ENCODE data around the gene AMOTL1.
A peak's percentile ranks its signal among the peaks of the same experiment; 100 is the strongest.

AMOTL1 gene

GRCh38 chr11:94767291-94767690, 865 bp upstream of the AMOTL1 start:
- H3K9ac ChIP-seq, result no peak overlapping the region; the same call in 1 of the 2 replicates
- peaks cover 8% of the 10 kb centered on the region; the same call in 1 of the 2 replicates for H3K9me3 ChIP-seq
- no peaks in the 10 kb centered on the region for H3K27me3 ChIP-seq
- TF ChIP-seq Cebpa-rat (IDR thresholded peaks at IDR 0.05), result no peak
- peak overlapping the region; percentile 93; the same call in 1 of the 2 replicates for H3K27ac ChIP-seq
- peak overlapping the region; percentile 93 for H3K4me2 ChIP-seq
- peaks cover 27% of the 10 kb centered on the region for H4K20me1 ChIP-seq
- no peak overlapping the region; the same call in 1 of the 2 replicates for H3K4me3 ChIP-seq
- peaks cover 19% of the 10 kb centered on the region for H3K4me1 ChIP-seq
- peaks cover 3% of the 10 kb centered on the region; the same call in 1 of the 2 replicates for H3K36me3 ChIP-seq

- Histone ChIP-seq H3K4me1 (peaks cover 19% of the 10 kb centered on the region), H4K20me1 (peaks cover 43% of the 10 kb centered on the region), H3K27me3 (no peaks in the 10 kb centered on the region), H3K36me3 (peaks cover 9% of the 10 kb centered on the region; the same call in 1 of the 2 replicates), H3K4me3 (peak overlapping the region; percentile 86), H3K9me3 (peaks cover 12% of the 10 kb centered on the region; the same call in 1 of the 2 replicates), H3K9ac (peak overlapping the region; percentile 92), H3K4me2 (peak overlapping the region; percentile 93), H3K27ac (peak overlapping the region; percentile 93)
- TF ChIP-seq Cebpa-rat (IDR thresholded peaks at IDR 0.05), result no peak
Observed at GRCh38 chr11:94768602-94769541, 716 bp downstream of the AMOTL1 start.

GRCh38 chr11:94769880-94770279, 1.7 kb downstream of the AMOTL1 start:
- Histone ChIP-seq H3K9ac (peak overlapping the region; percentile 92), H3K4me2 (peak overlapping the region; percentile 93), H3K4me1 (peaks cover 19% of the 10 kb centered on the region), H4K20me1 (peaks cover 53% of the 10 kb centered on the region), H3K36me3 (peaks cover 9% of the 10 kb centered on the region; the same call in 1 of the 2 replicates), H3K27me3 (no peaks in the 10 kb centered on the region), H3K4me3 (peak overlapping the region; percentile 86), H3K9me3 (peaks cover 12% of the 10 kb centered on the region; the same call in 1 of the 2 replicates), H3K27ac (peak overlapping the region; percentile 93)
- TF ChIP-seq Cebpa-rat (IDR thresholded peaks at IDR 0.05), result no peak

GRCh38 chr11:94770563-94771120, 2.5 kb downstream of the AMOTL1 start:
- Histone ChIP-seq H3K4me3 (peak overlapping the region; percentile 86), H3K27me3 (no peaks in the 10 kb centered on the region), H4K20me1 (peaks cover 61% of the 10 kb centered on the region), H3K9ac (peak overlapping the region; percentile 92; the same call in 1 of the 2 replicates), H3K4me1 (peaks cover 21% of the 10 kb centered on the region), H3K27ac (no peak overlapping the region), H3K4me2 (peak overlapping the region; percentile 93), H3K9me3 (peaks cover 12% of the 10 kb centered on the region; the same call in 1 of the 2 replicates), H3K36me3 (peaks cover 9% of the 10 kb centered on the region; the same call in 1 of the 2 replicates)
- no peak for TF ChIP-seq Cebpa-rat (IDR thresholded peaks at IDR 0.05)

- H3K4me1 ChIP-seq, result peaks cover 28% of the 10 kb centered on the region
- H3K4me2 ChIP-seq, result peak overlapping the region; percentile 25; the same call in 1 of the 2 replicates
- TF ChIP-seq Cebpa-rat (IDR thresholded peaks at IDR 0.05), result no peak
- H3K4me3 ChIP-seq, result no peak overlapping the region
- H3K27ac ChIP-seq, result no peak overlapping the region
- peaks cover 12% of the 10 kb centered on the region; the same call in 1 of the 2 replicates for H3K9me3 ChIP-seq
- no peaks in the 10 kb centered on the region for H3K27me3 ChIP-seq
- H3K9ac ChIP-seq, result no peak overlapping the region
- H3K36me3 ChIP-seq, result peaks cover 9% of the 10 kb centered on the region; the same call in 1 of the 2 replicates
- H4K20me1 ChIP-seq, result peaks cover 68% of the 10 kb centered on the region
Observed at GRCh38 chr11:94771390-94771789, 3.2 kb downstream of the AMOTL1 start.

GRCh38 chr11:94771951-94772350, 3.8 kb downstream of the AMOTL1 start:
- no peak for TF ChIP-seq Cebpa-rat (IDR thresholded peaks at IDR 0.05)
- peaks cover 33% of the 10 kb centered on the region for H3K4me1 ChIP-seq
- H4K20me1 ChIP-seq, result peaks cover 74% of the 10 kb centered on the region
- H3K27ac ChIP-seq, result no peak overlapping the region
- H3K9me3 ChIP-seq, result peaks cover 12% of the 10 kb centered on the region; the same call in 1 of the 2 replicates
- peaks cover 9% of the 10 kb centered on the region; the same call in 1 of the 2 replicates for H3K36me3 ChIP-seq
- H3K4me2 ChIP-seq, result no peak overlapping the region
- no peaks in the 10 kb centered on the region for H3K27me3 ChIP-seq
- no peak overlapping the region for H3K9ac ChIP-seq
- H3K4me3 ChIP-seq, result no peak overlapping the region

- Histone ChIP-seq H3K4me3 (no peak overlapping the region), H3K27me3 (no peaks in the 10 kb centered on the region), H3K4me2 (no peak overlapping the region), H3K9ac (no peak overlapping the region), H3K9me3 (peaks cover 12% of the 10 kb centered on the region; the same call in 1 of the 2 replicates), H3K36me3 (peaks cover 9% of the 10 kb centered on the region; the same call in 1 of the 2 replicates), H4K20me1 (peaks cover 91% of the 10 kb centered on the region), H3K27ac (no peak overlapping the region), H3K4me1 (peaks cover 30% of the 10 kb centered on the region)
- TF ChIP-seq Cebpa-rat (IDR thresholded peaks at IDR 0.05), result no peak
Observed at GRCh38 chr11:94773842-94774241, 5.7 kb downstream of the AMOTL1 start.

- Histone ChIP-seq H4K20me1 (peaks cover 96% of the 10 kb centered on the region), H3K4me2 (no peak overlapping the region), H3K4me3 (no peak overlapping the region), H3K36me3 (peaks cover 9% of the 10 kb centered on the region; the same call in 1 of the 2 replicates), H3K9ac (no peak overlapping the region), H3K27me3 (no peaks in the 10 kb centered on the region), H3K4me1 (peaks cover 35% of the 10 kb centered on the region), H3K9me3 (peaks cover 12% of the 10 kb centered on the region; the same call in 1 of the 2 replicates), H3K27ac (no peak overlapping the region)
- no peak for TF ChIP-seq Cebpa-rat (IDR thresholded peaks at IDR 0.05)
Observed at GRCh38 chr11:94774345-94774744, 6.2 kb downstream of the AMOTL1 start.

- H3K4me2 ChIP-seq, result peak overlapping the region; percentile 48
- peaks cover 39% of the 10 kb centered on the region for H3K4me1 ChIP-seq
- H3K9me3 ChIP-seq, result peaks cover 12% of the 10 kb centered on the region; the same call in 1 of the 2 replicates
- H3K27me3 ChIP-seq, result no peaks in the 10 kb centered on the region
- peaks cover 9% of the 10 kb centered on the region; the same call in 1 of the 2 replicates for H3K36me3 ChIP-seq
- no peak overlapping the region for H3K4me3 ChIP-seq
- H4K20me1 ChIP-seq, result peaks cover 96% of the 10 kb centered on the region
- H3K27ac ChIP-seq, result no peak overlapping the region
- TF ChIP-seq Cebpa-rat (IDR thresholded peaks at IDR 0.05), result no peak
- no peak overlapping the region for H3K9ac ChIP-seq
Observed at GRCh38 chr11:94775567-94776327, 7.6 kb downstream of the AMOTL1 start.
